ENCODE measurements around the gene BRSK2.

The BRSK2 gene

GRCh38 chr11:1444321-1444720, 54.6 kb downstream of the BRSK2 start:
- H3K27ac ChIP-seq: no peak overlapping the region
- no peak for TF ChIP-seq ZFX (IDR thresholded peaks at IDR 0.05; ENCODE audit: borderline replicate concordance)

- no peak for TF ChIP-seq CTCF (IDR thresholded peaks at IDR 0.05)
- TF ChIP-seq ZFX (IDR thresholded peaks at IDR 0.05; ENCODE audit: borderline replicate concordance): no peak
- no peak overlapping the region for H3K27ac ChIP-seq
Observed at GRCh38 chr11:1444823-1445422, 55.2 kb downstream of the BRSK2 start.

- TF ChIP-seq CTCF (IDR thresholded peaks at IDR 0.05): no peak
- TF ChIP-seq ZFX (IDR thresholded peaks at IDR 0.05; ENCODE audit: borderline replicate concordance): no peak
Observed at GRCh38 chr11:1445741-1446445, 56.2 kb downstream of the BRSK2 start.

GRCh38 chr11:1446623-1447022, 56.9 kb downstream of the BRSK2 start:
- H3K27ac ChIP-seq: peak overlapping the region; percentile 18; the same call in 1 of the 2 replicates
- no peak for TF ChIP-seq CTCF (IDR thresholded peaks at IDR 0.05)
- TF ChIP-seq ZFX (IDR thresholded peaks at IDR 0.05; ENCODE audit: borderline replicate concordance): no peak

More at GRCh38 chr11:1445741-1446445, 56.2 kb downstream of the BRSK2 start:
- peak overlapping the region; percentile 18; the same call in 1 of the 2 replicates for H3K27ac ChIP-seq

- no peak overlapping the region for H3K27ac ChIP-seq
- TF ChIP-seq CTCF (IDR thresholded peaks at IDR 0.05) (0 out of 2 replicates have a peak, but pooled peaks have one; percentile 2), ZFX (IDR thresholded peaks at IDR 0.05; ENCODE audit: borderline replicate concordance) (no peak)
Observed at GRCh38 chr11:1447845-1448825, 58.4 kb downstream of the BRSK2 start.

- TF ChIP-seq ZFX (IDR thresholded peaks at IDR 0.05; ENCODE audit: borderline replicate concordance) (no peak), CTCF (IDR thresholded peaks at IDR 0.05) (no peak)
- no peak overlapping the region for H3K27ac ChIP-seq
Observed at GRCh38 chr11:1448882-1449281, 59.1 kb downstream of the BRSK2 start.

GRCh38 chr11:1449490-1450243, 59.9 kb downstream of the BRSK2 start:
- H3K27ac ChIP-seq: no peak overlapping the region
- TF ChIP-seq ZFX (IDR thresholded peaks at IDR 0.05; ENCODE audit: borderline replicate concordance) (no peak), CTCF (IDR thresholded peaks at IDR 0.05) (no peak)

Measured in 22Rv1 (cell line).